Fibroblast of villous mesenchyme (primary cell): ENCODE data around the gene PIP5K1B. TPM values are rescaled to one million over a fixed set of nuclear protein-coding genes. Genes with fewer than 3 reads are reported as not detected.
A peak's percentile ranks its signal among the peaks of the same experiment; 100 is the strongest.

ENCODE experiments used
- DNase-seq: peaks from one replicate; pipeline ENCODE4 v3.0.0-alpha.2; 2010; ENCODE audit warnings: low read depth
- H3K4me3 ChIP-seq: 2 replicates; pipeline ENCODE4 v1.5.1; 2011; ENCODE audit warnings: low read depth, mild to moderate bottlenecking, low read length
- CTCF ChIP-seq: IDR thresholded peaks from 2 replicates; pipeline ENCODE4 v1.5.1; 2012; ENCODE audit warnings: low read depth, mild to moderate bottlenecking, low read length; ENCODE audit not compliant: insufficient read depth
- total RNA-seq: library from RNA; depleted of rRNA; stranded (reverse); fragments of >200 nt; gene quantifications from 2 replicates; pipeline ENCODE4 v1.2.3, GENCODE V29; 2012

Gene PIP5K1B
- total RNA-seq, 1 donor, result under 0.01 TPM

- no peak overlapping the region for H3K4me3 ChIP-seq
- TF ChIP-seq CTCF, result no peak
- DNase-seq, result no peak
Measured at GRCh38 chr9:68841276-68842052, 136.4 kb downstream of the PIP5K1B start.

GRCh38 chr9:68842568-68842967, 137.5 kb downstream of the PIP5K1B start:
- no peak overlapping the region for H3K4me3 ChIP-seq
- no peak for TF ChIP-seq CTCF
- no peak for DNase-seq

- no peak for DNase-seq
- no peak for TF ChIP-seq CTCF
- H3K4me3 ChIP-seq, result no peak overlapping the region
Measured at GRCh38 chr9:68843239-68843638, 138.2 kb downstream of the PIP5K1B start.

GRCh38 chr9:68844157-68844556, 139.1 kb downstream of the PIP5K1B start:
- H3K4me3 ChIP-seq, result no peak overlapping the region
- no peak for DNase-seq
- TF ChIP-seq CTCF, result no peak

- peak; percentile 62 for TF ChIP-seq CTCF
- DNase-seq, result peak; percentile 24
- H3K4me3 ChIP-seq, result no peak overlapping the region
Measured at GRCh38 chr9:68844631-68845612, 139.9 kb downstream of the PIP5K1B start.

GRCh38 chr9:68847765-68848164, 142.7 kb downstream of the PIP5K1B start:
- no peak overlapping the region for H3K4me3 ChIP-seq
- no peak for DNase-seq
- no peak for TF ChIP-seq CTCF
